Prostate gland (tissue), 2 donors: ENCODE measurements around the gene CYP46A1. TPM values are rescaled to one million over a fixed set of nuclear protein-coding genes. Genes with fewer than 3 reads are reported as not detected.
"Not testable (repeated sequence)": the region's sequence is repeated elsewhere in the genome, so short reads cannot be mapped to it uniquely, and the experiment has no call there.

Experiments
- DNase-seq: peaks from one replicate; pipeline ENCODE4 v3.0.0-alpha.2; 2019; ENCODE audit warnings: low spot score
- H3K27ac ChIP-seq, 2 donors: fragments of 200-600 bp; sonication (generic); 2 replicates each; pipeline ENCODE4 v1.5.1; 2017 to 2019
- H3K27me3 ChIP-seq: fragments of 200-600 bp; sonication (generic); replicated peaks from 2 replicates; pipeline ENCODE4 v1.5.1; 2019; ENCODE audit not compliant: insufficient read depth
- H3K36me3 ChIP-seq, 2 donors: fragments of 200-600 bp; sonication (generic); 1 replicate in 1 of 2; 2 replicates in 1 of 2; pipeline versions ENCODE4 v1.5.1 to v1.8.1; 2017 to 2019
- H3K4me1 ChIP-seq: fragments of 200-600 bp; sonication (generic); replicated peaks from 2 replicates; pipeline ENCODE4 v1.5.1; 2019
- H3K4me3 ChIP-seq, 2 donors: fragments of 200-600 bp; sonication (generic); 2 replicates each; pipeline ENCODE4 v1.5.1; 2017 to 2019
- H3K9me3 ChIP-seq: fragments of 200-600 bp; sonication (generic); 2 replicates; pipeline ENCODE4 v1.5.1; 2017
- CTCF ChIP-seq, 4 experiments: fragments of 200-600 bp in 2 of 4; fragments of 450-650 bp in 2 of 4; sonication (generic) in 2 of 4; IDR thresholded peaks; 1 replicate in 3 of 4; 2 replicates in 1 of 4; pipeline ENCODE4 v1.5.1; 2016 to 2019; ENCODE audit warnings: antibody characterized with exemption in 4 of 4, mild to moderate bottlenecking in 2 of 4, moderate library complexity in 2 of 4
- POLR2A ChIP-seq: fragments of 450-650 bp; IDR thresholded peaks from one replicate; pipeline ENCODE4 v1.6.1; 2016; ENCODE audit warnings: antibody characterized with exemption, mild to moderate bottlenecking
- POLR2AphosphoS5 ChIP-seq: sonication (generic); formaldehyde crosslinking; IDR thresholded peaks from one replicate; pipeline ENCODE4 v1.6.1; 2017; ENCODE audit warnings: antibody characterized with exemption
- WGBS: methylation state at CpG from one replicate; pipeline ENCODE4 v1.1.5; 2018; 5-methylcytosine and 5-hydroxymethylcytosine counted together
- intact Hi-C: fragments of 100-400 bp; cut with DNase I; formaldehyde crosslinking; loops from one replicate; pipeline ENCODE4 v1.14.2; 2022
- total RNA-seq, 2 donors: library from RNA; depleted of rRNA; stranded (reverse); fragments of >200 nt; gene quantifications; one replicate each; pipeline ENCODE4 v1.1.0, GENCODE V29; 2016

CYP46A1 gene
- 1 to 10 TPM in 1 of 2 donors, under 1 TPM in 1; 0.46 to 6.5 TPM for total RNA-seq

DNA sequence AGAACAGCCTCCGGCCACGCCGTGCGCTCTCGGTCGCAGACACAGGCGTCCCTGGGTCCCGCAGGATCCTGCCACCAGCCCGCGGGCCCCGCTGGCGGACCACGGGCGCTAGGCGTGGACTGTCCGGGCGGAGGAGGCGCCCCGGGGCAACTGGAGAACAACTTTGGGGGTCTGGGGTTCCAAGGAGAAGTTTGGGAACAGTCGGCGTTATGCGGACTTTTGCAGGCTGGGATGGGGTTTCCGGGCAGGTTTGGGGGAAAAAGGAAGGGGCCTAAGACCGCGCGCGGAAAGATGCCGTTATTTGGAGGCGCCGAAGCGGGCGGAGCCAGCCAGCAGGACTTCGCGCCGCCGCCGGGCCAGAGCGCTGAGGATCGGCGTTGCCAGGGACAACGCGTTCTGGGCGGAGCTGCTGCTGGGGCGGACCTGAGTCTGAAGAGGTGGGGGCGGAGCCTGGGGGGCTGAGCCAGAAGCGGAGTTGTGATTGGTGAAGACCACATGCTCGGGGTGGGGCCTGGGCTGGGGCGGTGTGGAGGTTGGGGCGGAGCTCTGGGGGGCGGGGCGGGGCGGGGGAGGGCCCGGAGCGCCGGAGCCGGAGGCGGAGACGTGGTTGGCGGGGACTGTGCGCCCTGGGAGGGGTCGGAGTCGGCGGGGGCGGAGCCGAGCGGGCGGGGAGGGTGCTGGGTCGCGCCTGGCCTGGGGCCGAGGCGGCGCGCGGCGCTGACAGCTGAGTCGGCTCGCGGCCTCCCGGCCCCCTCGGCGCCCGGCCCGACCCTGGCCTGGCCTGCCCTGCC lies at the start of gene CYP46A1:
Gene CYP46A1 (plus strand): TSS at position 680 of the 791 bp plus-strand sequence. CDS start 120 bp downstream, outside the sequence.
- intact Hi-C loops: loop anchor here (5.0 kb wide), 1 partner anchor 203 kb away; no protein-coding TSS in a partner anchor
- H3K4me3 ChIP-seq: peak within 1 kb of the TSS; percentile 62 to 78
- H3K27me3 ChIP-seq: no peaks in the 10 kb centered on the region
- no peaks in the 10 kb centered on the region for H3K9me3 ChIP-seq
- H3K27ac ChIP-seq: peak within 1 kb of the TSS; percentile 44 to 68
- peaks cover 7% of the 10 kb centered on the region for H3K4me1 ChIP-seq
- peak in 2 of 4 experiments; percentile 22 to 43 for TF ChIP-seq CTCF (IDR thresholded peaks at IDR 0.05)
- TF ChIP-seq POLR2A: no peak
- peak; percentile 83 for TF ChIP-seq POLR2AphosphoS5
- DNase-seq: peak; percentile 100
- no peaks in the 10 kb centered on the region for H3K36me3 ChIP-seq
- under 1% methylated on average over 69 of the region's 83 CpGs for WGBS

GRCh38 chr14:99634443-99634842 lies 49.7 kb upstream of the CYP46A1 start:
- TF ChIP-seq CTCF (IDR thresholded peaks at IDR 0.05): no peak
- no peak for TF ChIP-seq POLR2AphosphoS5
- TF ChIP-seq POLR2A: no peak
- no peaks in the 10 kb centered on the region for H3K36me3 ChIP-seq
- 85% methylated on average over 10 of the region's 10 CpGs for WGBS
- intact Hi-C loops: no loop called here
- H3K4me3 ChIP-seq: no peak overlapping the region
- H3K27ac ChIP-seq: no peak overlapping the region
- H3K9me3 ChIP-seq: no peaks in the 10 kb centered on the region
- H3K27me3 ChIP-seq: no peaks in the 10 kb centered on the region
- no peak for DNase-seq
- no peaks in the 10 kb centered on the region for H3K4me1 ChIP-seq

- intact Hi-C loops: no loop called here
- Histone ChIP-seq H3K4me1 (no peaks in the 10 kb centered on the region), H3K27ac (no peak overlapping the region), H3K4me3 (no peak overlapping the region), H3K27me3 (no peaks in the 10 kb centered on the region), H3K9me3 (no peaks in the 10 kb centered on the region), H3K36me3 (no peaks in the 10 kb centered on the region)
- no peak for DNase-seq
- WGBS: 83% methylated on average over 8 of the region's 8 CpGs
- TF ChIP-seq CTCF (IDR thresholded peaks at IDR 0.05): no peak
- no peak for TF ChIP-seq POLR2A
- TF ChIP-seq POLR2AphosphoS5: no peak
These were observed 49.0 kb upstream of the CYP46A1 start for GRCh38 chr14:99635116-99635515.

DNA sequence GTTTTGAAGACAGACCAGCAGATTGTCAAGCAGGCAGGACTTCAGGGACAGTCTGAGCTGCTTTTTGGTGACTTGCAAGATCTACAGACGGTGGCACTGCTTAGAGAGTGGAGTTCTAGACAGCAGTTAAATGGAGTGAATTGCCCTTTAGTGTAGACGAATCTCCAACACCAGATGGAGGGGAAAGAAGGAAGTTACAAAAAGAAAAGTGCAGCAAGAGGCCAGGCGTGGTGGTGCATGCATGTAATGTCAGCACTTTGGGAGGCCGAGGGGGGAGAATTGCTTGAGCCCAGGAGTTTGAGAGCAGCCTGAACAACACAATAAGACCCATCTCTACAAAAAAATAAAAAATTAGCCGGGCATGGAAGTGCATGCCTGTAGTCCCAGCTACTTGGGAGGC lies 47.6 kb upstream of the CYP46A1 start:
- Histone ChIP-seq H3K27me3 (no peaks in the 10 kb centered on the region), H3K9me3 (no peaks in the 10 kb centered on the region), H3K4me3 (no peak overlapping the region), H3K4me1 (no peaks in the 10 kb centered on the region), H3K27ac (no peak overlapping the region), H3K36me3 (no peaks in the 10 kb centered on the region)
- DNase-seq: no peak
- TF ChIP-seq POLR2A (no peak), CTCF (IDR thresholded peaks at IDR 0.05) (no peak), POLR2AphosphoS5 (no peak)
- intact Hi-C loops: no loop called here
- WGBS: 80% methylated on average over 5 of the region's 5 CpGs

DNA sequence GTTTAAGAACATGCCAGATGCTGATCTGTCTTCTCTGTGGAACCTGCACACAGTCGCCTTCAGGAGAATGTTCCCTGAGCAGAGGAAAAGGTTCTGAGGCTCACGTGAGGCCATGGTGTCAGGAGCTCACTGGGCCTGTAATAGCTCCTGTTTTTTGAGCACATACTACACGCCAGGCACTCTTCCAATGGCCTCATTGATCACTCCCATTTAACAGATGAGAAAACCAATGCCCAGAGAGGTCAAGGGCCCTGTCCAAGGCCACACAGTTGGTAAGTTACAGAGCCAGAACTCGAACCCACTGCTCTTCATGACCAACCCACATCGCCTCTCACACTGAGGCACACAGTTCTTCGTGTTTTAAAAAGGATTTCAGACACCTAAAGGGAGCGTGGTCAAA lies 46.5 kb upstream of the CYP46A1 start:
- Histone ChIP-seq H3K9me3 (no peaks in the 10 kb centered on the region), H3K4me1 (no peaks in the 10 kb centered on the region), H3K27me3 (no peaks in the 10 kb centered on the region), H3K27ac (no peak overlapping the region), H3K4me3 (no peak overlapping the region), H3K36me3 (no peaks in the 10 kb centered on the region)
- 92% methylated on average over 7 of the region's 7 CpGs for WGBS
- TF ChIP-seq CTCF (IDR thresholded peaks at IDR 0.05): no peak
- TF ChIP-seq POLR2AphosphoS5: no peak
- TF ChIP-seq POLR2A: no peak
- no peak for DNase-seq
- intact Hi-C loops: no loop called here

DNA sequence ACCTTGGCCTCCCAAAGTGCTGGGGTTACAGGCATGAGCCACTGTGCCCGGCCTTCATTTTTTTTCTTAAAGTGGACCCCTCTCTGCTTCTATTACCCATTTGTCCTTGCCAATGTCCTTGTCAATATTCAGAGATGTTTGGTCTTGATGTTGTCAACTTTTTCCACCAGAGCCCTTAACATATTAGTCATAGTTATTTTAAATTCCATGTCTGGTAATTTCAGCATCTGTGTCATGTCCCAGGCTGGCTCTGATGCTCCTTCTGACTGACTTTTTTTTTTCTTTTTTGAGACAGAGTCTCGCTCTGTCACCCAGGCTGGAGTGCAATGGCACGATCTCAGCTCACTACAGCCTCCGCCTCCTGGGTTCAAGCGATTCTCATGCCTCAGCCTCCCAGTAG lies 41.3 kb upstream of the CYP46A1 start:
- peak overlapping the region; percentile 13 to 23 for H3K27ac ChIP-seq
- H3K9me3 ChIP-seq, intact Hi-C loops, DNase-seq, H3K4me1 ChIP-seq, H3K4me3 ChIP-seq, H3K27me3 ChIP-seq, H3K36me3 ChIP-seq: not testable (repeated sequence)
- whole genome bisulfite sequencing: 89% methylated on average over 5 of the region's 5 CpGs
